Naive thymus-derived CD4-positive, alpha-beta T cell (primary cell): ENCODE measurements around the gene GNG12. TPM values are rescaled to one million over a fixed set of nuclear protein-coding genes. Genes with fewer than 3 reads are reported as not detected.

Experiments used
- ATAC-seq: fragments of 150-1000 bp; cut with Tn5 transposase; 2 replicates; pipeline ENCODE4 v1.10.0; 2021; ENCODE audit warnings: mild to moderate bottlenecking, moderate library complexity
- CTCF ChIA-PET: fragments of 350-600 bp; sonication (Branson Sonifier 250); formaldehyde crosslinking; loops from one replicate; lab custom pipeline; 2021; ENCODE audit warnings: antibody characterized with exemption; lab: Charles Lee
- POLR2A ChIA-PET: fragments of 350-600 bp; sonication (Branson Sonifier 250); formaldehyde crosslinking; loops from one replicate; lab custom pipeline; 2021; ENCODE audit warnings: antibody characterized with exemption, inconsistent platforms; lab: Charles Lee
- DNase-seq, 9 donors: peaks; one replicate each; pipeline versions ENCODE4 v3.0.0 to v3.0.0-alpha.2; 2020 to 2022; ENCODE audit warnings: mixed read lengths in 1 of 9
- H3K27ac ChIP-seq: one replicate; pipeline ENCODE4 v1.7.0; 2013; ENCODE audit warnings: mild to moderate bottlenecking, low read depth, low read length, moderate library complexity
- H3K27me3 ChIP-seq, 2 donors: one replicate each; pipeline ENCODE4 v1.7.0; 2013; ENCODE audit warnings: low read length in 2 of 2, mild to moderate bottlenecking in 2 of 2, moderate library complexity in 2 of 2; ENCODE audit not compliant: control insufficient read depth in 2 of 2, insufficient read depth in 2 of 2
- H3K36me3 ChIP-seq, 3 experiments: 1 replicate in 2 of 3; 2 replicates in 1 of 3; pipeline ENCODE4 v1.7.0; 2013; ENCODE audit warnings: low read length in 3 of 3, mild to moderate bottlenecking in 3 of 3, moderate library complexity in 1 of 3; ENCODE audit not compliant: insufficient read depth in 3 of 3, control insufficient read depth in 2 of 3
- H3K4me1 ChIP-seq, 2 donors: one replicate each; pipeline ENCODE4 v1.7.0; 2013; ENCODE audit warnings: low read length in 2 of 2, mild to moderate bottlenecking in 2 of 2, moderate library complexity in 1 of 2; ENCODE audit not compliant: control insufficient read depth in 2 of 2, insufficient read depth in 2 of 2
- H3K4me3 ChIP-seq: 2 replicates; pipeline ENCODE4 v1.7.0; 2013; ENCODE audit warnings: mild to moderate bottlenecking, low read length
- H3K9me3 ChIP-seq, 3 experiments: 1 replicate in 2 of 3; 2 replicates in 1 of 3; pipeline ENCODE4 v1.7.0; 2013; ENCODE audit warnings: low read length in 3 of 3; ENCODE audit not compliant: control insufficient read depth in 2 of 3
- H3K27ac Mint-ChIP-seq, 9 donors: one replicate each; pipeline ENCODE4 v1.8.0; 2020 to 2022; ENCODE audit warnings: mixed read lengths in 9 of 9, mild to moderate bottlenecking in 8 of 9, moderate library complexity in 5 of 9, inconsistent platforms in 2 of 9
- H3K27me3 Mint-ChIP-seq, 5 donors: one replicate each; pipeline ENCODE4 v1.8.0; 2021 to 2022; ENCODE audit warnings: mixed read lengths in 5 of 5, mild to moderate bottlenecking in 1 of 5
- H3K36me3 Mint-ChIP-seq, 5 donors: one replicate each; pipeline ENCODE4 v1.8.0; 2020 to 2022; ENCODE audit warnings: mixed read lengths in 5 of 5, mild to moderate bottlenecking in 3 of 5, inconsistent platforms in 1 of 5
- H3K4me1 Mint-ChIP-seq, 7 donors: one replicate each; pipeline ENCODE4 v1.8.0; 2020 to 2022; ENCODE audit warnings: mixed read lengths in 7 of 7, mild to moderate bottlenecking in 3 of 7, inconsistent platforms in 1 of 7
- H3K4me3 Mint-ChIP-seq, 10 donors: one replicate each; pipeline ENCODE4 v1.8.0; 2020 to 2022; ENCODE audit warnings: mild to moderate bottlenecking in 10 of 10, mixed read lengths in 10 of 10, moderate library complexity in 6 of 10, inconsistent platforms in 2 of 10
- H3K9me3 Mint-ChIP-seq, 11 donors: one replicate each; pipeline ENCODE4 v1.8.0; 2020 to 2022; ENCODE audit warnings: mixed read lengths in 11 of 11, mild to moderate bottlenecking in 4 of 11, inconsistent platforms in 1 of 11, moderate library complexity in 1 of 11
- intact Hi-C, 2 donors: fragments of 100-400 bp; cut with micrococcal nuclease; formaldehyde crosslinking; loops; one replicate each; pipeline ENCODE4 v1.15.1; 2023
- polyA plus RNA-seq, 2 donors: library from polyadenylated mRNA; unstranded; fragments of 300-500 nt; fragmentation: Illumina TruSeq; gene quantifications; one replicate each; pipeline ENCODE4 v1.2.3, GENCODE V29; 2021
- total RNA-seq, 6 experiments: library from RNA in 5 of 6; stranded (reverse) in 5 of 6; gene quantifications; 1 replicate in 5 of 6; 2 replicates in 1 of 6; pipeline ENCODE4 v1.2.3 and lab custom pipeline; 2021 to 2026

The GNG12 gene
- total and polyA plus RNA-seq, 7 experiments from 2014 or later = not detected

GRCh38 chr1:67688526-67689219 is 144.6 kb downstream of the GNG12 start:
- Histone ChIP-seq H3K4me1 (peaks cover 9 to 16% of the 10 kb centered on the region in 2 donors), H3K4me3 (no peak overlapping the region), H3K9me3 (no peaks in the 10 kb centered on the region), H3K27me3 (no peaks in the 10 kb centered on the region), H3K27ac (no peak overlapping the region), H3K36me3 (no peaks in the 10 kb centered on the region)
- ChIA-PET POLR2A (interaction anchor here (0.9 kb wide), 1 partner anchor 14 kb away, joined by 3 read pairs; no protein-coding TSS in a partner anchor), CTCF (no interaction called here)
- intact Hi-C loops = loop anchor here (5.0 to 10.0 kb wide), 5 partner anchors 354 to 1354 kb away; partner anchors contain the start of gene SLC35D1 (in 2 of the 2)
- H3K27me3 Mint-ChIP-seq = peaks cover 0 to 2% (median 0%) of the 10 kb centered on the region in 5 donors
- no peak for DNase-seq
- ATAC-seq = no peak
- H3K9me3 Mint-ChIP-seq = peaks cover 0 to 2% (median 0%) of the 10 kb centered on the region in 11 donors
- H3K27ac Mint-ChIP-seq = peak overlapping the region in 3 of 9 donors; percentile 6 to 72 (median 45)
- peaks cover 16 to 37% (median 23%) of the 10 kb centered on the region in 7 donors for H3K4me1 Mint-ChIP-seq
- peak overlapping the region in 1 of 10 donors; percentile 16 for H3K4me3 Mint-ChIP-seq
- H3K36me3 Mint-ChIP-seq = peaks cover 0 to 22% (median 0%) of the 10 kb centered on the region in 5 donors

- H3K27me3 Mint-ChIP-seq = no peaks in the 10 kb centered on the region
- Histone ChIP-seq H3K4me3 (no peak overlapping the region), H3K4me1 (peaks cover 9 to 16% of the 10 kb centered on the region in 2 donors), H3K36me3 (no peaks in the 10 kb centered on the region), H3K27me3 (no peaks in the 10 kb centered on the region), H3K27ac (no peak overlapping the region), H3K9me3 (no peaks in the 10 kb centered on the region)
- DNase-seq (no peak), ATAC-seq (no peak)
- H3K27ac Mint-ChIP-seq = no peak overlapping the region
- peak overlapping the region in 5 of 10 donors; percentile 0 to 28 (median 2) for H3K4me3 Mint-ChIP-seq
- peaks cover 0 to 2% (median 0%) of the 10 kb centered on the region in 11 donors for H3K9me3 Mint-ChIP-seq
- peaks cover 20 to 42% (median 26%) of the 10 kb centered on the region in 7 donors for H3K4me1 Mint-ChIP-seq
- H3K36me3 Mint-ChIP-seq = peaks cover 0 to 22% (median 0%) of the 10 kb centered on the region in 5 donors
- ChIA-PET POLR2A (no interaction called here), CTCF (no interaction called here)
- intact Hi-C loops = loop anchor here (5.0 to 10.0 kb wide), 5 partner anchors 353 to 1353 kb away; partner anchors contain the start of gene SLC35D1 (in 2 of the 2)
These were observed 145.6 kb downstream of the GNG12 start for GRCh38 chr1:67687649-67688048.

- Mint-ChIP-seq H3K36me3 (peaks cover 0 to 22% (median 0%) of the 10 kb centered on the region in 5 donors), H3K9me3 (peaks cover 0 to 2% (median 0%) of the 10 kb centered on the region in 11 donors), H3K27ac (peak overlapping the region in 5 of 9 donors; percentile 49 to 95 (median 88)), H3K4me3 (peak overlapping the region; percentile 9 to 99 (median 97)), H3K27me3 (no peaks in the 10 kb centered on the region), H3K4me1 (peaks cover 20 to 42% (median 26%) of the 10 kb centered on the region in 7 donors)
- Histone ChIP-seq H3K36me3 (no peaks in the 10 kb centered on the region), H3K4me3 (no peak overlapping the region), H3K27ac (no peak overlapping the region), H3K4me1 (peaks cover 9 to 16% of the 10 kb centered on the region in 2 donors), H3K27me3 (no peaks in the 10 kb centered on the region), H3K9me3 (no peaks in the 10 kb centered on the region)
- ChIA-PET CTCF (interaction anchor here (1.9 kb wide), 1 partner anchor 73 kb away, joined by 7 read pairs; no protein-coding TSS in a partner anchor), POLR2A (interaction anchor here (0.5 to 3.6 kb wide), 4 partner anchors 12 to 260 kb away, joined by 3 to 48 read pairs (median 7); partner anchors contain the start of gene SERBP1)
- ATAC-seq (no peak), DNase-seq (no peak)
- intact Hi-C loops = loop anchor here (5.0 to 10.0 kb wide), 5 partner anchors 352 to 1352 kb away; partner anchors contain the start of gene SLC35D1 (in 2 of the 2)
These were observed 146.1 kb downstream of the GNG12 start for GRCh38 chr1:67687198-67687545.

- peak overlapping the region; percentile 69 for H3K4me3 ChIP-seq
- intact Hi-C loops = loop anchor here (5.0 to 10.0 kb wide), 5 partner anchors 352 to 1352 kb away; partner anchors contain the start of gene SLC35D1 (in 2 of the 2)
- Mint-ChIP-seq H3K36me3 (peaks cover 0 to 22% (median 0%) of the 10 kb centered on the region in 5 donors), H3K4me1 (peaks cover 20 to 42% (median 26%) of the 10 kb centered on the region in 7 donors), H3K4me3 (peak overlapping the region; percentile 90 to 99 (median 98)), H3K27me3 (no peaks in the 10 kb centered on the region), H3K9me3 (peaks cover 0 to 2% (median 0%) of the 10 kb centered on the region in 11 donors), H3K27ac (peak overlapping the region; percentile 40 to 95 (median 88))
- peak overlapping the region; percentile 59 for H3K27ac ChIP-seq
- no peaks in the 10 kb centered on the region for H3K9me3 ChIP-seq
- POLR2A ChIA-PET = interaction anchor here (0.5 to 3.6 kb wide), 7 partner anchors 11 to 260 kb away, joined by 3 to 48 read pairs (median 3); partner anchors contain the start of gene SERBP1
- CTCF ChIA-PET = interaction anchor here (0.7 to 1.9 kb wide), 2 partner anchors 74 to 288 kb away, joined by 3 to 7 read pairs; no protein-coding TSS in a partner anchor
- ATAC-seq (peak; percentile 21), DNase-seq (peak; percentile 45 to 73 (median 69))
- H3K36me3 ChIP-seq = no peaks in the 10 kb centered on the region
- H3K27me3 ChIP-seq = no peaks in the 10 kb centered on the region
- peaks cover 9 to 16% of the 10 kb centered on the region in 2 donors for H3K4me1 ChIP-seq
These were observed 146.7 kb downstream of the GNG12 start for GRCh38 chr1:67686267-67687197.

GRCh38 chr1:67685558-67686266 is 147.6 kb downstream of the GNG12 start:
- peak overlapping the region; percentile 59 for H3K27ac ChIP-seq
- Mint-ChIP-seq H3K9me3 (peaks cover 0 to 2% (median 0%) of the 10 kb centered on the region in 11 donors), H3K4me1 (peaks cover 20 to 42% (median 26%) of the 10 kb centered on the region in 7 donors), H3K27ac (peak overlapping the region; percentile 77 to 98 (median 93)), H3K27me3 (no peaks in the 10 kb centered on the region), H3K4me3 (peak overlapping the region; percentile 90 to 99 (median 98)), H3K36me3 (peaks cover 0 to 22% (median 0%) of the 10 kb centered on the region in 5 donors)
- peaks cover 9 to 16% of the 10 kb centered on the region in 2 donors for H3K4me1 ChIP-seq
- ChIA-PET CTCF (interaction anchor here (1.2 to 1.9 kb wide), 3 partner anchors 12 to 75 kb away, joined by 4 to 10 read pairs (median 7); no protein-coding TSS in a partner anchor), POLR2A (interaction anchor here (0.6 to 3.6 kb wide), 15 partner anchors 10 to 1383 kb away, joined by 3 to 48 read pairs (median 4); partner anchors contain the start of gene SERBP1)
- ATAC-seq = peak; percentile 29
- no peaks in the 10 kb centered on the region for H3K36me3 ChIP-seq
- peak overlapping the region; percentile 69 for H3K4me3 ChIP-seq
- no peaks in the 10 kb centered on the region for H3K9me3 ChIP-seq
- no peaks in the 10 kb centered on the region for H3K27me3 ChIP-seq
- intact Hi-C loops = loop anchor here (1.0 to 10.0 kb wide), 15 partner anchors 11 to 1351 kb away; partner anchors contain the start of genes SERBP1 (in 2 of the 2), SLC35D1 (in 2 of the 2), DEPDC1 (in 1 of the 2) and DNAI4 (in 1 of the 2)
- peak; percentile 41 to 70 (median 53) for DNase-seq
